Tibial artery (tissue), 4 donors: ENCODE measurements around the gene SLC35E2B.
"Not testable (repeated sequence)": the region's sequence is repeated elsewhere in the genome, so short reads cannot be mapped to it uniquely, and the experiment has no call there.

ENCODE experiments used
- DNase-seq, 2 donors: peaks; one replicate each; pipeline ENCODE4 v3.0.0-alpha.2; 2019
- H3K27ac ChIP-seq, 2 donors: fragments of 200-600 bp; sonication (generic) in 1 of 2; 1 replicate in 1 of 2; 2 replicates in 1 of 2; pipeline ENCODE4 v1.5.1; 2018 to 2019; ENCODE audit warnings: mild to moderate bottlenecking in 1 of 2
- H3K27me3 ChIP-seq, 2 donors: fragments of 200-600 bp; sonication (generic) in 1 of 2; one replicate each; pipeline versions ENCODE4 v1.5.1 to v1.6.0; 2016 to 2019
- H3K36me3 ChIP-seq, 3 donors: fragments of 200-600 bp; sonication (generic) in 2 of 3; one replicate each; pipeline ENCODE4 v1.5.1; 2016 to 2019; ENCODE audit warnings: mild to moderate bottlenecking in 2 of 3
- H3K4me1 ChIP-seq, 4 donors: fragments of 200-600 bp; sonication (generic) in 2 of 4; 1 replicate in 3 of 4; 2 replicates in 1 of 4; pipeline ENCODE4 v1.5.1; 2016 to 2019
- H3K4me3 ChIP-seq, 2 donors: fragments of 200-600 bp; sonication (generic) in 1 of 2; 1 replicate in 1 of 2; 2 replicates in 1 of 2; pipeline ENCODE4 v1.5.1; 2018 to 2019; ENCODE audit warnings: mild to moderate bottlenecking in 2 of 2
- H3K9me3 ChIP-seq, 3 donors: fragments of 200-600 bp; sonication (generic) in 1 of 3; one replicate each; pipeline ENCODE4 v1.5.1; 2016 to 2019
- intact Hi-C: fragments of 100-400 bp; cut with DNase I; formaldehyde crosslinking; loops from one replicate; pipeline ENCODE4 v1.15.0; 2023; ENCODE audit warnings: low total_unique reads
- TF ChIP-seq, protein P1 (sequence below), 2 experiments: fragments of 200-600 bp in 1 of 2; fragments of 450-650 bp in 1 of 2; IDR thresholded peaks; one replicate each; pipeline ENCODE4 v1.5.1; 2017 to 2019; ENCODE audit warnings: antibody characterized with exemption in 2 of 2, mild to moderate bottlenecking in 1 of 2, moderate library complexity in 1 of 2

SLC35E2B gene

GRCh38 chr1:1692714-1693647, at the start of gene SLC35E2B:
TSS of gene SLC35E2B (minus strand) at chr1:1692795. CDS start at chr1:1676699, 16,096 bp downstream.
- Histone ChIP-seq H3K27ac (peak within 1 kb of the TSS; percentile 82 to 86), H3K4me1 (peaks cover 0 to 17% (median 2%) of the 10 kb centered on the region in 4 donors), H3K4me3 (peak within 1 kb of the TSS; percentile 59 to 87)
- H3K9me3 ChIP-seq, H3K36me3 ChIP-seq, H3K27me3 ChIP-seq: not testable (repeated sequence)
- intact Hi-C loops: loop anchor here (5.0 kb wide), 1 partner anchor 54 kb away; no protein-coding TSS in a partner anchor
- DNase-seq: peak; percentile 91 to 97

DNA sequence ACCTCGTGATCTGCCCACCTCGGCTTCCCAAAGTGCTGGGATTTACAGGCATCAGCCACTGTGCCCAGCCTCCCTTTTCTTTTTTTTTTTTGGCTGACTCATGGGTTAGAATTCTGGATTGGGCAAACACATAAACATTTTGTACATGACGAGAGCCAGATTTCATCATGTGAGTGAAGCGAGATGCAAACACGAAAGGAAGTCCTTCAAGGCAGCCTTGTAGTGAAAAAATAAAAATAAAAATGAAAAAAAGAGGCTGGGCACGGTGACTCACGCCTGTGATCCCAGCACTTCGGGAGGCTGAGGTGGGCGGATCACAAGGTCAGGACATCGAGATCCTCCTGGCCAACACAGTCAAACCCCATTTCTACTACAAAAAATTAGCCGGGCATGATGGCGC, 48.4 kb upstream of the SLC35E2B start:
- DNase-seq: not testable (repeated sequence)

GRCh38 chr1:1738799-1739337, 46.3 kb upstream of the SLC35E2B start:
- H3K4me3 ChIP-seq, H3K27me3 ChIP-seq, H3K27ac ChIP-seq, intact Hi-C loops, H3K9me3 ChIP-seq: not testable (repeated sequence)
- Histone ChIP-seq H3K4me1 (peaks cover 0 to 10% (median 0%) of the 10 kb centered on the region in 4 donors), H3K36me3 (peaks cover 4 to 34% (median 13%) of the 10 kb centered on the region in 3 donors)
- DNase-seq: peak in 1 of 2 donors; percentile 29

More for the DNA sequence above, 48.4 kb upstream of the SLC35E2B start:
- H3K36me3 ChIP-seq: peaks cover 4 to 20% (median 8%) of the 10 kb centered on the region in 3 donors
- peaks cover 0 to 10% (median 0%) of the 10 kb centered on the region in 4 donors for H3K4me1 ChIP-seq
- intact Hi-C loops, H3K9me3 ChIP-seq, H3K27me3 ChIP-seq, H3K4me3 ChIP-seq: not testable (repeated sequence)
- H3K27ac ChIP-seq: peak overlapping the region in 1 of 2 donors; percentile 25

GRCh38 chr1:1737675-1738590, 45.3 kb upstream of the SLC35E2B start:
- H3K9me3 ChIP-seq, H3K27me3 ChIP-seq, intact Hi-C loops, H3K4me3 ChIP-seq, DNase-seq, H3K27ac ChIP-seq: not testable (repeated sequence)
- Histone ChIP-seq H3K4me1 (peaks cover 0 to 10% (median 0%) of the 10 kb centered on the region in 4 donors), H3K36me3 (peaks cover 7 to 44% (median 22%) of the 10 kb centered on the region in 3 donors)

- TF ChIP-seq, protein P1, sequence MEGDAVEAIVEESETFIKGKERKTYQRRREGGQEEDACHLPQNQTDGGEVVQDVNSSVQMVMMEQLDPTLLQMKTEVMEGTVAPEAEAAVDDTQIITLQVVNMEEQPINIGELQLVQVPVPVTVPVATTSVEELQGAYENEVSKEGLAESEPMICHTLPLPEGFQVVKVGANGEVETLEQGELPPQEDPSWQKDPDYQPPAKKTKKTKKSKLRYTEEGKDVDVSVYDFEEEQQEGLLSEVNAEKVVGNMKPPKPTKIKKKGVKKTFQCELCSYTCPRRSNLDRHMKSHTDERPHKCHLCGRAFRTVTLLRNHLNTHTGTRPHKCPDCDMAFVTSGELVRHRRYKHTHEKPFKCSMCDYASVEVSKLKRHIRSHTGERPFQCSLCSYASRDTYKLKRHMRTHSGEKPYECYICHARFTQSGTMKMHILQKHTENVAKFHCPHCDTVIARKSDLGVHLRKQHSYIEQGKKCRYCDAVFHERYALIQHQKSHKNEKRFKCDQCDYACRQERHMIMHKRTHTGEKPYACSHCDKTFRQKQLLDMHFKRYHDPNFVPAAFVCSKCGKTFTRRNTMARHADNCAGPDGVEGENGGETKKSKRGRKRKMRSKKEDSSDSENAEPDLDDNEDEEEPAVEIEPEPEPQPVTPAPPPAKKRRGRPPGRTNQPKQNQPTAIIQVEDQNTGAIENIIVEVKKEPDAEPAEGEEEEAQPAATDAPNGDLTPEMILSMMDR (IDR thresholded peaks at IDR 0.05): no peak
- H3K4me1 ChIP-seq: no peaks in the 10 kb centered on the region
- no peak overlapping the region for H3K4me3 ChIP-seq
- H3K9me3 ChIP-seq: no peaks in the 10 kb centered on the region
- H3K27me3 ChIP-seq: no peaks in the 10 kb centered on the region
- H3K36me3 ChIP-seq: peaks cover 13 to 56% (median 40%) of the 10 kb centered on the region in 3 donors
- no peak for DNase-seq
- intact Hi-C loops: no loop called here
- H3K27ac ChIP-seq: no peak overlapping the region
These were observed 39.8 kb upstream of the SLC35E2B start for GRCh38 chr1:1732381-1732780.

- no peak overlapping the region for H3K27ac ChIP-seq
- no peaks in the 10 kb centered on the region for H3K4me1 ChIP-seq
- no peak overlapping the region for H3K4me3 ChIP-seq
- H3K27me3 ChIP-seq: no peaks in the 10 kb centered on the region
- TF ChIP-seq, protein P1 (IDR thresholded peaks at IDR 0.05): no peak
- DNase-seq: no peak
- H3K9me3 ChIP-seq: no peaks in the 10 kb centered on the region
- intact Hi-C loops: no loop called here
- H3K36me3 ChIP-seq: peaks cover 13 to 50% (median 37%) of the 10 kb centered on the region in 3 donors
These were observed 38.3 kb upstream of the SLC35E2B start for GRCh38 chr1:1730870-1731269.

DNA sequence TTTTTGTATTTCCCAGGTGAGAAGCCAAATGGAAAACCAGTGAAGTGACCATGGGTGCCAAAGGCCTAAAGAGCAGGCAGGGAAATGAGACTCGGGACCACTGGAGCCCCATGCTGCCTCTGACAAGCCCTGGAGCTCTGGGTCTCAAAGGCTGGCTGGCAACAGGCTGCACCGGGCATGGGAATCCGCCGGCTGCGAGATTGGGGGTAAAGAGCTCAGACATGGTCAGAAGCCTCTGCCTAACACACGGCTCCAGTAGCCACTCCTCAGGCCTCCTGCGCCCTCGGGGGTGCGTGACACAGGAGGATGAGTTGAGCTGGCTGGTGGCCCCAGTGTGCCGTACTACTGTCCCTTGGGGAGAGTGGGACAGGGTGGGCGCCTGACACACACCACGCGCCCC, 37.6 kb upstream of the SLC35E2B start:
- DNase-seq, H3K27ac ChIP-seq, H3K9me3 ChIP-seq, H3K27me3 ChIP-seq, H3K4me3 ChIP-seq, intact Hi-C loops, H3K4me1 ChIP-seq: not testable (repeated sequence)
- peaks cover 13 to 47% (median 37%) of the 10 kb centered on the region in 3 donors for H3K36me3 ChIP-seq

DNA sequence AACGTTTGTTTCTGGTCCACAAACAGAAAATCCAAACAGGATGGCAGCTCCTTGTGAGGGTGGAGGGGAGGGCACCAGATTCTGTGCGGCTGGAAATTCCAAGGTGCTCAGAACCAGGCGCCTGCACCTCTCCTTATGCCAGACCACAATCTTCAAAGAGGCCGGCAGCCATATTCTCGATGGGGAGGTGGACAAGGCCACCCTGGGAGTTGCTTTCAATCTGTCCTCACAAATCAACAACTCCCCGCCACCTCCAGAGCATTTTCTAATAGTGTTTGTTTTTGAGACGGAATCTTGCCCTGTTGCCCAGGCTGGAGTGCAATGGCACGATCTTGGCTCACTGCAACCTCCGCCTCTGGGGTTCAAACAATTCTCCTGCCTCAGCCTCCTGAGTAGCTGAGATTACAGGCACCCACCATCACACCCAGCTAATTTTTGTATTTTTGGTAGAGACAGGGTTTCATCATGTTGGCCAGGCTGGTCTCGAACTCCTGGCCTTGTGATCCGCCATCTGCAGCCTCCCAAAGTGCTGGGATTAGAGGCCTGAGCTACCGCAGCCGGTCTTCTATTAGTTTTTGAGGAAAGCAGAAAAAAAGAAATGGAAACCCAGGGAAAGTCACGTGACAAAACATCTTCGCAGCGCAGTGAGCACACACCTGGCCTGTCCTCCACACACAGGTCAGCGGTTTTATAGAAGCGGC, 36.7 kb upstream of the SLC35E2B start:
- H3K27ac ChIP-seq, H3K27me3 ChIP-seq, H3K4me3 ChIP-seq, DNase-seq, H3K9me3 ChIP-seq, H3K4me1 ChIP-seq, intact Hi-C loops: not testable (repeated sequence)
- H3K36me3 ChIP-seq: peaks cover 13 to 38% (median 32%) of the 10 kb centered on the region in 3 donors

DNA sequence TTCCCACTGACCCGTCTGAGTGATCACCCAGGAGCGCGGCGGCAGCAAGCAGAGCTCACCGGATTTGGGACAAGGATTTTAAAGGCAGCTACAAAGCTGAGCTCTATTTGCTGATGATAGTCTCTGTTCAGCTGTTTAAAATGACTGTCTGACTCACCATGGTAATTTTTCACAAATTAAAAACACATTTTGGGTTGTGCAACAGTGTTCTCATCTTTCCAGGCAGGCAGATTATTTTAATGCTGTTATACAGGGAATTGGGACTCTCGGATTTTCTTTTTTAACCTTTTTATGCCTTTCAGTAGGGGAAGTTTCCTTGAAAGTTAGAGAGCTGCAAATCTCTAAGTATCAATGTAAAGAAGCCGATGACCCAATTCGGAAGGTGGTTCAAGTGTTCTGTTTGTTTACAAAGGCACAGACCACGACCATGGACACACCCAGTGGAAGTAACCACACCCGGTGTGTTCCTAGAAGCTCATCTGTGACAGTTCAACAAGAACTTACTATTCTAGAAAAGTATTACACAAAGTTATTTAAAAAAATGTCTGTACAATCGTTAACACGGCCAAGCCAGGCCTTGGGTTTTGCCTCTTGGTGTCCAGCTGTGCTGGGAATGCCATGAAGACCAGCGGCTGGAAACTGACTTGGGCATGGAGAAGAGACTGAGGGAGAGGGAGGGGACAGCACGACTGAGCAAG, 35.9 kb upstream of the SLC35E2B start:
- H3K27me3 ChIP-seq, intact Hi-C loops, H3K4me3 ChIP-seq, DNase-seq, H3K27ac ChIP-seq, H3K9me3 ChIP-seq, H3K4me1 ChIP-seq: not testable (repeated sequence)
- peaks cover 13 to 32% (median 28%) of the 10 kb centered on the region in 3 donors for H3K36me3 ChIP-seq

DNA sequence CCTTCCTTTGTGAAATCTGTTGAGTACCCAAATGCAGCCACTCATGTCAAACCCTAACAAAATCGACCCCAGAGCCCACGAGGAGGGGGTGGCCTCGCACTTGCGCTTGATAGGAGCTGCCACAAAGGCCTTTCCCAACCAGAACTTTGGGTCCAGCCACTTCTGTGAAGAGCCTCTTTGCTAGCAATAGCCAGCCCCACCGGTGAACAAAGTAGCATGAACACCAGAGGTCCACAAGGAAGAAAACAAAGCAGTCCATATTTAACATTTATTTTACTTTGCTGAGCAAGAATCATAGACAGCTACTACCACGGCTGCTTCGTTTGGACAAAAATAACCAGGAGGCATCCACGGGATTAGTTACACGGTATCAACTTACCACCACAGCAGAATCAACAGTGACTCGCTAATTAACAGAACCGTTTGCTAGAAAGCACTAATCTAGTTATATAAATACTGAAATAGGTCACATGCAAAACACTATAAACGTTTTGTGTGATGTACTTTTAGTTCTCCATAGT, 34.6 kb upstream of the SLC35E2B start:
- intact Hi-C loops, H3K27ac ChIP-seq, DNase-seq, H3K9me3 ChIP-seq, H3K4me3 ChIP-seq, H3K4me1 ChIP-seq, H3K27me3 ChIP-seq: not testable (repeated sequence)
- H3K36me3 ChIP-seq: peaks cover 2 to 20% (median 16%) of the 10 kb centered on the region in 3 donors
